GM19239 (cell line): Measurements from ENCODE around the gene TMEM97.
"Not testable (repeated sequence)": the region's sequence is repeated elsewhere in the genome, so short reads cannot be mapped to it uniquely, and the experiment has no call there.

Experiments used
- DNase-seq: peaks from one replicate; pipeline ENCODE4 v3.0.0; 2011; ENCODE audit warnings: low spot score; ENCODE audit not compliant: insufficient read length
- FAIRE-seq: peaks from 2 replicates; lab custom pipeline; 2011; peaks lifted over from hg19 to GRCh38; lab: Jason Lieb, UNC

TMEM97 gene

DNA sequence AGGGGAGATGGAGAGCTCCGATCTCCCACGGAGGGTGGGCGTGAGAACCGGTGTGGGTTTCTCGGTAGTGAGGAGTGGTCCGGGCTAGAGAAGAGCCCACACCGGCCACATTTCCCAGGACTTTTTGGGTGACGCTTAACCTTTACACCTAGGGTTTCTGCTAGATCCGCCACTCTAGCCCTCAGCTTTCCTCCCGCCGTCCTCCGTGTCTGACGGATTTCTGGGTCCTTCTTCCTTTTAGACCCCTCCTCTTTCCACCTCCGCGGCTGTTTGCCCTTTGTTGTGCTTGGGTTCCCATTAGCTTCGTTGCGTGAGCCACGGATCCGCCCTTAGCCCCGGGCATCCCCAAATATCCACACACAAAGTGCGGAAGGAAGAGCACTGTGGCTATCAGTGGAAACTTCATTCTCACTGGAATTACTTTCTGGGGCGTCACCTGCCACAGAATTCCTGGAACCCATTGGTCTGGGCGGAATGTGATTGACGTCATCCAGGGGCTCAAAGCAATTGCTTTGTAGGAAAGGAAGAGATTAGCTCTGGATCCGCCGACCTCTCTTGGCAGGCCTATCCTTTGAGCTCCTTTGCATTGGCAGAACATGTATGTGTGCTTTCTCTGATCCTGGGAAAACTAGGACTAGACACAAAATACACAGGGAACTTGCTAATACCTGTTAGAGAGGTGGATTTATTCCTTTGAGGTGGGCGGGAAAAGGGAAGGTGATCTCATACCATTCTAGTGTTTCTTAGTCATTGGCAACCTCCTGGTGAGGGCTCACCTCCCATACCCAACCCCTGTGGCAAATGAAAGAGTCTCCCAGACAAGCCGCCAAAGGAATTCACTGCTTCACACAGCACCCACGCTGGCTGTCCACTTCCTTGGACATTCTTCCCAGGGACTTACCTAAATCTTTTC lies 17.2 kb downstream of the TMEM97 start:
- no peak for DNase-seq
- FAIRE-seq: peak; percentile 54

DNA sequence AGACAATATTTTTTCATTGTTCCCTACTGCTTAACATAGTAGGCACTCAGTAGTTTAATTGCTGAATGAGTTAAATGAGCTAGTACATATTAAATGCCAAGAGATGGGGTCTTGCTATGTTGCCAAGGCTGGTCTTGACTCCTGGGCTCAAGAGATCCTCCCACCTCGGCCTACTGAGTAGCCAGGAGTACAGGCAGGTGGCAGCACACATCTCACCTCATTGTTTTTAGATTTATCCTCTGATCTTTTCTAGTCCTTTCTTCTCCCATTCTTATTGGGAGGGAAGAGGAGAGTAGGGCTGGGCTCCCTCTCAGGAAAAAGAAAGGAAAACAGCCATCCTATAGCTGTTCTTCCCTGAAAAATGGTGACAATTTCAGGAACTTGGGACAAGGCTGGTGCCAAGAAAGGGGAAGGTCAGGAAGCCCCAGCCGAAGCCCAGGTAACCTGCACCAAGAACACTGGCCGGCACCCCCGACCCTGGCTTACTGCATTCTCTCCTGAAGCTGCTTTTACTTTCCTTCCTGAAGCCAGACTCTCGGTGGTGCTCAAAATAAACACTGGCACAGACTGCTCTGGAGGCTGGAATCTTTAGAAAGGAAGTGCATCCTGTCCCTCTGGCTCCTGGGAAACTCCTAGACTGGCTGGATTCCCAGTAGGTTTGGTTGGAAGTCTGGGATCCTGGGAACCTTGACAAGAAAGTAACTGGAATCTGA lies 19.2 kb downstream of the TMEM97 start:
- DNase-seq (no peak), FAIRE-seq (no peak)

DNA sequence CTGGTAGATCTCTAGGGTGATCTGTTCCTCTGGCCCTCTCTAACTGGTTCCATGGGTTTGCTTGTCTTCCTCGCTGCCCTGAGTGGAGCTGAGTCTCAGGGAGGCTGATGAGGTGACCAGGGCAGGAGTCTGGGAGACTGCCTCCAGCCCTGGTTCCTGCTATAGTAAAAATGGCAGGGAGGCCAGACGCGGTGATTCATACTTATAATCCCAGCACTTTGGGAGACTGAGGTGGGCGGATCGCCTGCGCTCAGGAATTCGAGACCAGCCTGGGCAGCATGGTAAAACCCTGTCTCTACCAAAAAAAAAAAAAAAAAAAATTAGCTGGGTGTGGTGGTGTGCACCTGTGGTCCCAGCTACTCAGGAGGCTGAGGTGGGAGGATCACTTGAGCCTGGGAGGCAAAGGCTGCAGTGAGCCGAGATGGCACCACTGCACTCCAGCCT lies 19.8 kb downstream of the TMEM97 start:
- FAIRE-seq, DNase-seq: not testable (repeated sequence)

DNA sequence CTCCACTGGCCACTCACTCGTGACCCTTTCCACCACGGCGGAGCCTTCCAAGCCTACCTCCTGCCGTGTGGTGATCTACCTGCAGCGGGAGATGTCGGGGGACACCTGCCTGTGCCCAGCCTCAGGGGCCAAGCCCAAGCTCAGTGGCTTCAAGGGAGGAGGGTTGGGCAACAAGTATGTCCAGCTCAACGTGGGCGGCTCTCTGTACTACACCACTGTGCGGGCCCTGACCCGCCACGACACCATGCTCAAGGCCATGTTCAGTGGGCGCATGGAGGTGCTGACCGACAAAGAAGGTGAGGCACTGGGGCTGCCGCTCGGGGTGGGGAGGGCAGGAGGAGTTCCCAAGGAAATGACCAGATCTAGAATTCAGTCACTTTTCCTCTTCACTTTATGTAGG lies 20.4 kb downstream of the TMEM97 start:
- no peak for FAIRE-seq

DNA sequence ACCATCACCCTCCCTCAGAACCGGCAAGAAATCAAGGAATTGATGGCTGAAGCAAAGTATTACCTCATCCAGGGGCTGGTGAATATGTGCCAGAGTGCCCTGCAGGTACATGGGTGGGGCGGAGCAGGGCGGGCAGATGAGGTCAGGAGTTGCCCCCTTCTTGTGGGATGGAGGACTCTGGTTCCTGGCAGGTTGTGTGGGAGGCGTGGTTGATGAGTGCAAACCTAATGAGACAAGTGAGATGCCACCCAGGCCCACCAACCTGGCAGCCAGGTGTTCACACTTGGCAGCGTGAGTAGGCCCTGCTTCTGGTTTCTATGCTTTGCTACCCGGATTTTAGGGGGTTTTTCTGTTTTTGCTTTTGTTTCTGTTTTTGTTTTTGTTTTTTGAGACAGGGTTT lies 21.4 kb downstream of the TMEM97 start:
- FAIRE-seq: no peak
- DNase-seq: no peak

More for the DNA sequence above, 20.4 kb downstream of the TMEM97 start:
- DNase-seq: no peak

DNA sequence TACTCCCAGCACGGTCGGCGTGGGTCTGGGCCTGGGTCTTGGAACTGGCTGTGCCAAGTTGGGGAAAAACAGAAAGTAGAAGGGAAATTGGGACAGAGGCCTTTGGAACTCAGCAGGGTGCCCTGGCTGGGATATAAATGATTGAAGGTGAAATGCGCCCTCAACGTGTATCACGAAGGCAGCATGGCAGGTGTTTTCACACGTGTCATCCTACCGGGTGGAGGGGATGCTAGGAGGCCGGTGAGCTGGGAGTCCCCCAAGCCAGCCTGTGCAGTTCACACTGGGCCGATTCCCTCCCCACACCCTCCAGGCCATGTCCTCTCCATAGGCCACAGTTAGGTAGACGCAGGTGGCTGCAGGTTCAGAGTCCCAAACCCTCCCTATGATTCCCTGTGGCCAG lies 22.5 kb downstream of the TMEM97 start:
- DNase-seq (no peak), FAIRE-seq (no peak)

DNA sequence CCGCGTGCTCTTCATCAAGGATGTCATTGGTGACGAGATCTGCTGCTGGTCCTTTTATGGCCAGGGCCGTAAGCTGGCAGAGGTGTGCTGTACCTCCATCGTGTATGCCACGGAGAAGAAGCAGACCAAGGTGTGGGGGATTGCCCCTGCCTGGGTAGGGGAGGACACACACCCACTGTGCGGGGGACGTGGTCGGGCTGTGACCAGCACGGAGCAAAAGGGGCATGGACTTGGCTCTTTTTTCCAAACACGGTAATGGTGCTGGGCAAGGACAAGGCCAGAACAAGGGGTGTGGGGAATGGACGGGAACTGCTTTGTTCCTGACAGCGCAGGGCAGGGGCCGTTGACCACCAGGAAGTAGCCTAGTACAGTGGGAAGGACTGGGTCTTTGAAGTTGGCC lies 23.3 kb downstream of the TMEM97 start:
- no peak for FAIRE-seq

DNA sequence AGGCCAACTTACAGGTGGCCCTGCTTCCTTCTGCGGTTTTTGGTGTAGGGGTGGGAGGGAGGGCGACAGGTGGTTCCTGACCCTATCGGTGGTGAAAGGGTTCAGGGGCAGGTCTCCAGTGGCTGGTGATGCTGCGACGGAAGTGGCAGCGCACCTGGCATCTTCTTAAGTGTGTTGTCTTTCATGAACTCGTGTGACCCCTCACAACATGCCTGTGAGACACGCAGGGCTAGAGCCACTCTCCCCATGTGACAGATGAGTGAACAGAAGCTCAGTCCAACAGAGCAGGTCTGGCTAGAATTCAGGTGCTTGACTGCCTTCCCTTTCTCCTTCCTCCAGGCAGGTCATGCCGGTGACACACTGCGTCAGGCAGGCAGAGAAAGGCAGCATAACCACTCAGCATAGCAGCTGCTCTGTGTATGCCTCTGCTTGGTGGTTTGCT lies 24.5 kb downstream of the TMEM97 start:
- FAIRE-seq (no peak), DNase-seq (no peak)

More for the DNA sequence above, 23.3 kb downstream of the TMEM97 start:
- no peak for DNase-seq

DNA sequence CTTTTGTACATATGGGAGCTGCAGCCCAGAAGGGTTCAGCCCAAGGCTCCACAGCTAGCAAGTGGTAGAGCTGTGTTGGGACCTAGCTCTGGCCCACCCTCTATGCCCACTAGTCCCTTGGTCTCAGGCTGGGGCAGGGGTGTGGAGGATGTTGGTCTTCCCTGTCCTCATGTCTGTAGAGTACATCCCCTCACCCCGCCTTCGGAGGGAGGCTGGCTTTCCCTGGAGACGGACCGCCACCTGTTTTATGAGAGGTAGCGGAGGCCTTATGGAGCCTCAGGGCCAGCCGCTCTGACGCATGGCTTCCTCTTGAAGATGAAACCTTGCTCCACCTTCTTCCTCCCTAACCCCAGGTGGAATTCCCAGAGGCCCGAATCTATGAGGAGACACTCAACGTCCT lies 25.0 kb downstream of the TMEM97 start:
- no peak for FAIRE-seq
- DNase-seq: no peak

DNA sequence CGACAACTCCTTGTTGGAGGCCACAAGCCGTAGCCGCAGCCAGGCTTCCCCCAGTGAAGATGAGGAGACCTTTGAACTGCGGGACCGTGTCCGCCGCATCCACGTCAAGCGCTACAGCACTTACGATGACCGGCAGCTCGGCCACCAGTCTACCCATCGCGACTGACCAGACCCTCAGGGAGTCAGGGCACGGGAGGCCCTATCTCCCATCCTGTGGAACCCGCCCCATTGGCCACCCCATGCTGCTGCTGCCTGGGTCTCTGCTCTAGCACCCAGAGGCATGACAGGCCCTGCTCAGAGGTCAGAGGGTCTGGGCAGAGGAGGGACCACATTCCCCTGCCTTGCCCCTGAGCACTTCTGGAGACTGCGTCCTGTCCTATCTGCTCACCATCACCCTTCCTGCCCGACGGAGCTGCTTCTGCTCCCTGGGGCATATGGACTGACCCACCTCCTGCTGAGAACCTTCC lies 25.5 kb downstream of the TMEM97 start:
- DNase-seq (no peak), FAIRE-seq (no peak)

DNA sequence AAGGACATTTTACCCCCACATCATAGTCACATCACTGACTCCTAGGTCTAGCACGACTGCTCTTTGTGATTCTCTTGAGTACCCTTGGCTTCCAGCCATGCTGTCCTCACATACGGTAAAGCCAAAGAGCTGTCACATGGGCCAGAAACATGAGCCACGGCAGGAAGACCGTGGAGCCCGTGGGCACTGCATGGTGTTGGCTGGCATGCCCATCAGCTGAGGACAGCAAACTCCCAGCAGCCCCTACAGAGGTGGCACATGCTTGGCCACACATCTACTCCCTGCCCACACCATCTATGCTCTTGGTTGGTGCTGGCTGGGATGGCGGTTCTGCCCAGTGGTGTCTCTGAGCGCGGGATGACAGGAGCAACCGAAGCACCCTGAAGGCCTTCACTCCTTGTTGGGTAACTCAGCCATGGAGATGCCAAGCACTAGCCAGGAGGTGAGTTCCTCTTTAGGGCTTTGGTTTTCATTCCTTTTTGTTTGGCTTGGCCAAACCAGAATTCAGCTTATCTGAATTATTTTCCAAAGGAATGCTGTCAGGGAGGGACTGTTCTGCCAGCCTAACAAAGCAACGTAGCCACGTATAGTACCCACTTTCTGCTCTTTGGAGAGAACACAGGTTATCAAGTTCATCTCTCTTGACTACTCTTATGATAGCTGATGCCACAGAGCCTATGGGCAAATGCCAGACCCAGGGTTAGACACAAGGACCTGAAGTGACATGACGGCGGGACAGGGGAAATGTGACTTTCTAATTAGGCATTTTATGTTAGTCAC lies 26.6 kb downstream of the TMEM97 start:
- FAIRE-seq: no peak

DNA sequence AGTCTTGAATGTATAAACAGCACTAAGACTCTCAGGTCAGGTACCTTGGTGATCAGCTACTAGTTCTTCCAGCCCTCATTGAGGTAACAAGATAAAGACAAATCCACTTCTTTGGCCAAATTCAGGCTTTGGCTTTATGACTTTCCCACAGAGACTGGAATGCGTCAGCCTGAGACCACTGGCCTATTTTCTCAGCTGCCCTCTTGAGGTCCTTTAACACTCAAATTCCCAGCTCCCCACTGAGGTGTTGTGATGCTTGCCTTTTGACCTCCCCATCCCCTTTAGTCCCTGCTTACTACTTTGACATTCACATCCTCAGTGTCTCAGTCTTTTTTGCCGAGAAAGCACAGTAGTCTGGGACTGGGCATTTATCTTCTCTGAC lies 27.2 kb downstream of the TMEM97 start:
- FAIRE-seq: no peak
- no peak for DNase-seq

More for the DNA sequence above, 26.6 kb downstream of the TMEM97 start:
- DNase-seq: no peak

DNA sequence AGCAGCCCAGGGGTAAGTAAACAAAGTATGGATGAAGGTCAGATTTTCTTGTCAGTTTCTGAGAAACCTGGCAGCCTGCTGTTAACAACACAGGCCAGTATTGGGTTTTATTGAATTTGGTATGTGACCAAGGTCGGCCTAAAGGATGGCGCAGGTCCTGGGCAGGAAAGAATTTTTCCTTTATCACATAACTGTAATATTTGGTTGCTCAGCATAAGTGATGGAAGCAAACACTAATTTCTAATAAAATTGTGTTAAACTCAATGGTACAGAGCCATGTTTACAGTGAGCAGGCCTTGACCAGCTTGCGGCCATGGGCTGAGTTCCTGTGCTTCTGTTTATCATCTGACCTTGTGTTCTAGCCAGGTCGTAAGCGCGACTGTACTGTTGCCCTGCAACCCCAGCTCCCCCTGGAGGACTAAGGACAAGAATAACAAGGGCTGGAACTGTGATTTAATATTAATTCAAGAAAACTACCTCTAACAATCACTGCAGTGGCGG lies 27.8 kb downstream of the TMEM97 start:
- no peak for FAIRE-seq

DNA sequence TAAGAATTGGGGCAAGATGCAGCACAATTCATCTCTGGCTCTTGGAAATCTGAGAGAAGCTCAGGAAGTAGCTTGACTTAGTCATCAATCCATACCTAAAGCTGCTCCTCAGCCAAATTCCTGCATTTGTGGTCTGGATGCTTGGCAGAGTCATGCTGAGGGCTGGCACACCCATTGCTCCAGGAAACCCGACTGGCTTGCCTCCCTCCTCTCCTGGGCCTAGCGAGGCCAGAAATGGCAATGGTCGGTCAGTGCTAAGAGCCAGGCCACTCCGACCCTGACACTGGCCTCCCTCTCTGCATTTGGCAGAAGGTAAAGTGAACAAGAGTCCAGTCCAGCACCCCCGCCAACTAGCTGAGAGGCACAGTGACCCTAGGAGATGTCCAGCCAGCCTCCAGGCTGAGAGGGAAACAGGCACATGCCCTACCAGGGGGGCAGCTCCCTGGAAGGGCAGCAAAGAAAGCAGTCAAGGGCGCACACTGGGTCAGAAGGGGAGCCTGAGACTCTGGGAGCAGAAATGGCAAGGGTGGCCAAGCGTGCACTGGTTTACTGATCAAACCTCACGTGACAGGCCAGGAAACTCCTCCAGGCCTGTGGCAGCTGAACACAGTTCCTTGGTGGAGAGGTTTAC lies 28.4 kb downstream of the TMEM97 start:
- DNase-seq: no peak

More for the DNA sequence above, 27.8 kb downstream of the TMEM97 start:
- DNase-seq: no peak

DNA sequence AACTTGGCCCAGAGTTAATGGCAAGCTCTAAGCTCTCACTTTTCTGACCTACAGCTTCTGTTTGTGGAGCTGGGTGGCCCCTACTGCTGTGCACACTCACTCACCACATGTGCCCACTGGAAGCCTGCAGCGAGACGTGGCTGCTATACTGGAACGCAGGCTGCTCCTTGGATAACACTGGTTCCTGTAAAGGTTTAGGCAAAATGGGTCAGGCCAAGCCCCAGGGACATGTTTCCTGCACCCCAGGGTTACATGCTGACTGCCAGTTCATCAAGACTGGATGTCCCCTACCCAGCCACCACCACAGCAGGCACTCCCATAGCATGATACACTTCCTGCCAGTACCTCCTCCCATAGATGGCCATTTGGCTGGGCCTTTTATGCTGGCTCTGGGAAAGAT lies 30.0 kb downstream of the TMEM97 start:
- no peak for FAIRE-seq
- DNase-seq: no peak

More for the DNA sequence above, 28.4 kb downstream of the TMEM97 start:
- no peak for FAIRE-seq

DNA sequence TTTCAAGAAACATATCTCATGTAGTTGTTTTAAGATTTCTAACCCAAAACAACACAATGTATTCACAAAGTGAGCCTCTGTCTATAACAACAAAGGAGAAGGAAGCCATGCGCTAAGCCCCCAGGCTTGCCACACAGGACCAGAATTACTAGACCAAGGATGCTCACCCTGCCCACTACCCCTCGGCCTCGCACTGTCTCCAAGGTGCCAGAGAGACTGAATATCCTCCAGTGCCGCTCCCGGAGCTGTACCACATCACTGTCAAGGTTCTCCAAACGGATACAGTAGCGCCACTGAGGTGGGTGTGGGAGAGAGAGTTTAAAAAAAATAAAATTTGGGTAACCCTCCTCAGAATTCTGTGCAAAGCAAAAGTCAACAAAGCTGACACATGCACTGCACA lies 31.3 kb downstream of the TMEM97 start:
- DNase-seq (no peak), FAIRE-seq (no peak)

DNA sequence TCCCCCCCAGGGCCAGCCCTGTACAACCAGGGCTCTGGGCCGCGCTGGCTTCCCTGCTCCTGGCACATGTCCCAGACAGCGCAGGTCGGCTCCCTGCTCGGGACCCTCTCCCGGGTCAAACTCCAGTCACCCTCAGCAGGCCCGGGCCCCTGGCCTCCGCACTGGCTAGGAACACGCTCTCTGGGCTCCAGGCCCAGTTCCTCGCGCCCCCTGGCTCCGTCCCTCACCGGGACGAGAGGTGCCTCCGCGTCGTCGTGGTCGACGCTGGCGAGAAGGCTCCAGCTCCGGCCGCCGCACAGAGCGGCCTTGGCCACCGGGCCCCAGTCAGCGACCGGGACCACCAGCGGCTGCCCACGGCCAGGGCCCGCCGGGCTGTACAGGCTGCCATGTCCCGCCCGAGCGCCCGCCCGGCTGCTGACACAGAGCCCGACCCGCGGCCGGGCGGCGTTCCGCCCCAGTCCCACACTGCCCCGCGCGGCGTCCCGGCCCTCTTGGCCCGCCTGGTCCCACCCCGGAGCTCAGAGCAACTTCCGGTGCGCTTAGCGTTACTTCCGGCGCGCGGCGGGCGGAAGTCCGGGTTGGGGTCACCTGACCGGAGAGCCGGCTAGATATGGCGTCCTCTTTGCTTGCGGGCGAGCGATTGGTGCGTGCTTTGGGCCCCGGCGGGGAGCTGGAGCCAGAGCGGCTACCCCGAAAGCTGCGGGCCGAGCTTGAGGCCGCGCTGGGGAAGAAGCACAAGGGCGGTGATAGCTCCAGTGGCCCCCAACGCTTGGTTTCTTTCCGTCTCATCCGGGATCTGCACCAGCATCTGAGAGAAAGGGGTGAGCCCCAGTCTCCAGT lies 38.3 kb downstream of the TMEM97 start, which contains the start of gene POLDIP2:
TSS of gene POLDIP2 (minus strand) at position 467 of the 840 bp plus-strand sequence. CDS start at position 388, 79 bp downstream.
- peak; percentile 96 for DNase-seq
- peak; percentile 92 for FAIRE-seq

DNA sequence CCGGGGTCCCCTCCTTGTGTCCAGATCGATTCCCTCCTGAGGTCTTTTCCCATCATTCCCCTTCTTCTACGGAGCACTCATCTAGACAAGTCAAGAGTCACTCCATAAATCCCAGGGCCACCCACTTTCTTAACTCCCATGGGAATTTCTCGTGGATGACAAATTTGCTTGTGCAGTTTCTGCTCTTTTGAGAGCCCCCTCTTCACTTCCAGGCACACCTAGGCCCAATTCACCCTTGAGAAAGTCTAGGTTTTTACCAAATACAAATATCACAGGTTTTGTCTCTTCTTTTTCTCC lies 38.8 kb downstream of the TMEM97 start:
- no peak for FAIRE-seq
- no peak for DNase-seq

DNA sequence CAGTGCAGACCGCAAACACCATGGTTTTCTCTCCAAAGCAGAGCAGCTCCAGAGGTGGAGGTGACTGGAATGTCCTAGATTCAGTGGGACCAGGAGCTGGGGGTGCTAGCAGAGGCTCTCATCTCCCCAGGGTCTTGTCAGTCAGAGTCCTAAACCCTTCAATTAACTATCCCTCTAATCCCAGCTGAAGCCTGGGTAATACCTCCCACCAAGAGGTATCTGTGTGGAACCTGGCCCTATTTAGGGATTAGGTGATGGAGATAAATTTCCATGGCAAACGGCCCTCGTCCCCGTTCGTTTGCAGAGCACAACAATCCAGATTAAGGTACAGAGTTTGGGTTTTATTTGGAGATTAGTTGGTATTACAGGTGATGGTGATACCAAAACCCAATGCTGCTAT lies 44.2 kb downstream of the TMEM97 start:
- FAIRE-seq (no peak), DNase-seq (no peak)
